Hippocampal formation (tissue), 2 donors: ENCODE measurements around the gene ENO2.

Experiments used
- DNase-seq, 2 donors: peaks; one replicate each; lab custom pipeline; 2025; lab: John Stamatoyannopoulos, UW

The ENO2 gene

DNA sequence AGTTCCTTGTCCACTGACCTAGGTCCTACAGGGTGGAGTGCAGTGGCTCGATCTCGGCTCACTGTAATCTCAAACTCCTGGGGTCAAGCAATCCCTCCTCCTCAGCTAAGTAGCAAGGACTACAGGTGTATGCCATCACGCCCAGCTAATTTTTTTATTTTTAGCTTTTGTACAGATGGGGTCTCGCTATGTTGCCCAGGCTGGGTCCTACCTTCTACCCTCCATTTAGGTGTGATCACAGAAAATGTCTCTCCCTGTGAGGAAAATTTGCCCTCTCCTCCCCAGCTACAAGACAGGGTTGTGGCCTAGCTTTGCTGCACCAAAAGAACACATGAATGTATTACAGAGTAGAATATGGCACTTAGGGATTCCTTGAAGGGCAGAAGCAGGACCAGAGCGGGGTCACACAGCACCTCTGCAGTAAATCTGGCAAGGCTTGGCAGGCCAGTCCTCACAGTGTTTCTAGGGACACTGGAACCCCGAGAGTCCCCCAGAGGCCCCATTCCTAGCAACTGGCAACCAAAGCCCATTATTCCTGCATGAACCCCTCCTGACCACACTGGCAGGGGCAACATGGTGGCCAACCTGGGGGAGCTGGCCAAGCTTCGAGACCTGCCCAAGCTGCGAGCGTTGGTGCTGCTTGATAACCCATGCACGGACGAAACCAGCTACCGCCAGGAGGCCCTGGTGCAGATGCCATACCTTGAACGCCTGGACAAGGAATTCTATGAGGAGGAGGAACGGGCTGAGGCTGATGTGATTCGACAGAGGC lies 2.0 kb upstream of the ENO2 start:
- no peak for DNase-seq

DNA sequence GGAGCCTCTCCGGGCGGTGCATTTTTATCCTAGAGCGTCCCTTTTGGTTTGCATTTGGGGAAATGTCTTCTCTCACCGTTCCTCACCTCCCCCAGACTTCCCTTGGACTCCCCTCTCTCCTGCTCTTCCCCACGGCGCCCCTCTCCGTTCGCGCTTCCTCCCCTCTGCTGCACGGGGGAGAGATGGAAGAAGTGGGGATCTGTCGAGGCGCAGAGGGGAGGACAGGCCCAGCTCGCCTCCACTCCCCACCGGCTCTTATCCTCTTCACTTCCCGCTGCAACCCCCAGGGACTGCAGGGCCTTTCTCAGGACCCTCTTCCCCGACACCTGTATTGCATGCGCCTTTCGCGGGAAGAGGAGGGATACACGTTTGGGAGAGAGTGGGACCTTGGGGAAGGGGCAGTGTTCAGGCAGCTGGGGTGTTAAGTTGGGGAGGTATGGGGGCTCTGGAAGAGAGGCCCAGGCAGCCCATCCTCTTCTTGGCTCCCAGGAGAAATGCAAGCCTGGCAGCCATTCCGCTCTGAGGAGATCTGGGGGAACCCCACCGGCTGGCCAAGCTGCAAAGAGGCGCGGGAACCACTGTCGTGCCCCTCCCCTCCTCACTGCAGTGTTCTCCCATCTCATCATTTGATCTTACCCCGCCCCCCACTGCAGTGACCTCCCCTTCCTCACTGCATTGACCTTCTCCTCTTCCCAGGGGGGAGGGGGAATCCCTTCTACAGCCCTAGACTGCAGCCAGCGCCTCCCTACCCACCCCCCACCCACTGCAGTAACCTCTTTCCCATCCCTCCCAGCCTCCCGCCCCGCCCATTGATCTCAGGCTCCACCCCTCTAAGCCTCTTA lies 788 bp downstream of the ENO2 start:
- no peak for DNase-seq

DNA sequence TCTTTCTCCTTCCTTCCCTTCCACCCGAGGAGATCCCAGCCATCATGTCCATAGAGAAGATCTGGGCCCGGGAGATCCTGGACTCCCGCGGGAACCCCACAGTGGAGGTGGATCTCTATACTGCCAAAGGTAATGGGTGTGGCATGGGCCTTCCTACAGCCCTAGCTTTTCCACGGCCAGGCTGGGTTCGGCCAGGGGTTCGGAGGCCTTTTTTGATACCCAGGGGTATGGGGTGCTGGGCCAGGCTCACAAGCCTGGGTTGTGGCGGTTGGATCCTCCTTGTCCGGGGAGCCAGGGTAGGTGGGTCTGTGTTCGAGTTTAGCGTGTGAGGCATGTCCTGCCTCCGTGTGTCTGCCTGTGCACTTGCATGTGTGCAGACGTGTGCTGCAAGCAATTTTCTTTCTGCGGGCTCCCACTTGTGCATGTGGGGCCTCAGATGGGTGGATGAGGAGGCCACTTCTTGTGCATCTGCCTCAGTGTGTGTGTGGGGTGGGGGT lies 1.5 kb downstream of the ENO2 start:
- no peak for DNase-seq

DNA sequence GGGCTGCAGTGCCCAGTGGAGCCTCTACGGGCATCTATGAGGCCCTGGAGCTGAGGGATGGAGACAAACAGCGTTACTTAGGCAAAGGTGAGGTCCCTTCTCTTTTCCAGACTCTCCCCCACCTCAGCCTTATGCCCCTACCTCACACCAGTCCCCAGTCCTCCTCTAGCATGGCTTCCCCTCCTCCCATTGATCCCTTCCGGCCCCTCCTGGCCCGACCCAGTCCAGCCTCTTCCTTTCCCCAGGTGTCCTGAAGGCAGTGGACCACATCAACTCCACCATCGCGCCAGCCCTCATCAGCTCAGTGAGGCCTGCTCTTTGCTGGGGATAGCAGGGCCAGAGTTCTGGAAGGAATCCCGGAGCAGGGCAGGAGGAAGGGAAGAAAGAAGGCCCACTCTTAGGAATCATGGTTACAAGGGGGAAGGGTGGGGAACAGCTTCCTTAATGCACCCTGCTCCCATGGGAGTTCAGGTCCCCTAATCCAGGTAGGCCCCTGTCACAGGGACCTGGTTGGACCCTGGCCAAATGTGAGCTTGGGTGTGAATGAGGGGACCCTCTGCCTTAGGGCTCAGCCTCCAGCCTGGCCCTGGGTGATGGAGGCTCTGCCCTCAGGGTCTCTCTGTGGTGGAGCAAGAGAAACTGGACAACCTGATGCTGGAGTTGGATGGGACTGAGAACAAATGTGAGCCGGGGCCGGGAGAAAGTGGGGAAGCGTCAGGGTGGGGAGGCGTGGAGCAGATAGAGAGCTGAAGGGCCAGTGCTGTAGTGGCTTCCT lies 2.2 kb downstream of the ENO2 start:
- DNase-seq: no peak

GRCh38 chr12:6917491-6918231 lies 3.3 kb downstream of the ENO2 start:
- DNase-seq: no peak

DNA sequence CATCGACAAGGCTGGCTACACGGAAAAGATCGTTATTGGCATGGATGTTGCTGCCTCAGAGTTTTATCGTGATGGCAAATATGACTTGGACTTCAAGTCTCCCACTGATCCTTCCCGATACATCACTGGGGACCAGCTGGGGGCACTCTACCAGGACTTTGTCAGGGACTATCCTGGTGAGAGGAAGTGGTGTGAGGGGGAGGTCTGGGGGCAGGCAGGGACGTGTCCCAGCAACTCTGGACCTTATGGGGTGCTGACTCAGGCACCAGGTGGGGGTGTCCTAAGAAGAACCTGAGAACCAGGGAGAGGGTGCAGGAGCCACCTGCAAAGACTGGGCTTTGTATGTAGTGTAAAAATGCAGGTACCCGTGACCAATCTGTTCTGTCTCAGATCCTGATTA lies 5.2 kb downstream of the ENO2 start:
- no peak for DNase-seq

DNA sequence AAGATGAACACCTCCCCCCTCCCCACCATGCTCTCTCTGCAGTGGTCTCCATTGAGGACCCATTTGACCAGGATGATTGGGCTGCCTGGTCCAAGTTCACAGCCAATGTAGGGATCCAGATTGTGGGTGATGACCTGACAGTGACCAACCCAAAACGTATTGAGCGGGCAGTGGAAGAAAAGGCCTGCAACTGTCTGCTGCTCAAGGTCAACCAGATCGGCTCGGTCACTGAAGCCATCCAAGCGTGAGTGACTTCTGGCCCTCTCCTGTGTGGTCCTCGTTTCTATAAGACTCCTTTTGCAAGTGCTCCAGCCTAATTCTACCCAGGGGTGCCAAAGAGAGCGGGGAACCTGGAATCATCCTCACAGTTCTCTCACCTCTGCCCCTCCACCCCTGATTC lies 7.2 kb downstream of the ENO2 start:
- DNase-seq: no peak

DNA sequence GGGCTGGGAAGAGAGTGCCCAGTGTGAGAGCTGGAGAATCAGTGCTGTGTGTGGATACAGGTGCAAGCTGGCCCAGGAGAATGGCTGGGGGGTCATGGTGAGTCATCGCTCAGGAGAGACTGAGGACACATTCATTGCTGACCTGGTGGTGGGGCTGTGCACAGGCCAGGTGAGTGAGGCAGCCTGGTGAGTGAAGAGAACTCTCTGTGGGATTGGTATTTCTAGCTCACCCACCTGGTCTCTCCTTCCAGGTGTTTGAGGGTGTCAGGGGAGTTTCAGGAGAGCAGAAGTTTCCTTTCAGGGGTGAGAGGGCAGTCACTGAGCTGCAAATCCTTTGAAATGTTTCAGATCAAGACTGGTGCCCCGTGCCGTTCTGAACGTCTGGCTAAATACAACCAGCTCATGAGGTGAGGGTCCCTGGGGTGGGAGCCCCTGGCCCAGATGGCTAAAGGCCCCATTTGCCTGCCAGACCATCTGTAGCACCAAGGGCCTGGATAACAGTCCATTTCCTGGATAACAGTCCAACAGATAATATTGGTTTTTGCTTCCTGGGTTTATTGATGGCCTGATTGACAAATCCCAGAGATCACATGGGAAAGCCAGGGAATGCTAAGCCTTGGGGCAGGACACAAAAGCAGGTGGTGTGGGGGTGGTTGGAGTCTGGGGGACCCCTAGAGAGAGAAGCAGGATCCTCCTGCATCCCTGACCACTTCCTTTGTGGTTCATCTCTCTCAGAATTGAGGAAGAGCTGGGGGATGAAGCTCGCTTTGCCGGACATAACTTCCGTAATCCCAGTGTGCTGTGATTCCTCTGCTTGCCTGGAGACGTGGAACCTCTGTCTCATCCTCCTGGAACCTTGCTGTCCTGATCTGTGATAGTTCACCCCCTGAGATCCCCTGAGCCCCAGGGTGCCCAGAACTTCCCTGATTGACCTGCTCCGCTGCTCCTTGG lies 7.9 kb downstream of the ENO2 start:
- no peak for DNase-seq

DNA sequence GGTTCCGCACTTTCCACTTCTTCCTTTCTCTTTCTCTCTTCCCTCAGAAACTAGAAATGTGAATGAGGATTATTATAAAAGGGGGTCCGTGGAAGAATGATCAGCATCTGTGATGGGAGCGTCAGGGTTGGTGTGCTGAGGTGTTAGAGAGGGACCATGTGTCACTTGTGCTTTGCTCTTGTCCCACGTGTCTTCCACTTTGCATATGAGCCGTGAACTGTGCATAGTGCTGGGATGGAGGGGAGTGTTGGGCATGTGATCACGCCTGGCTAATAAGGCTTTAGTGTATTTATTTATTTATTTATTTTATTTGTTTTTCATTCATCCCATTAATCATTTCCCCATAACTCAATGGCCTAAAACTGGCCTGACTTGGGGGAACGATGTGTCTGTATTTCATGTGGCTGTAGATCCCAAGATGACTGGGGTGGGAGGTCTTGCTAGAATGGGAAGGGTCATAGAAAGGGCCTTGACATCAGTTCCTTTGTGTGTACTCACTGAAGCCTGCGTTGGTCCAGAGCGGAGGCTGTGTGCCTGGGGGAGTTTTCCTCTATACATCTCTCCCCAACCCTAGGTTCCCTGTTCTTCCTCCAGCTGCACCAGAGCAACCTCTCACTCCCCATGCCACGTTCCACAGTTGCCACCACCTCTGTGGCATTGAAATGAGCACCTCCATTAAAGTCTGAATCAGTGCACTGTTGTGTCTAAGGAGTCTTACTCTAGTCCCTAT lies 8.8 kb downstream of the ENO2 start:
- DNase-seq: no peak

GRCh38 chr12:6923851-6924250 lies 9.5 kb downstream of the ENO2 start:
- DNase-seq: no peak

- DNase-seq: no peak
Observed at GRCh38 chr12:6925239-6925539, 10.8 kb downstream of the ENO2 start.

GRCh38 chr12:6925540-6926279 lies 11.3 kb downstream of the ENO2 start:
- peak; percentile 64 to 71 for DNase-seq

DNA sequence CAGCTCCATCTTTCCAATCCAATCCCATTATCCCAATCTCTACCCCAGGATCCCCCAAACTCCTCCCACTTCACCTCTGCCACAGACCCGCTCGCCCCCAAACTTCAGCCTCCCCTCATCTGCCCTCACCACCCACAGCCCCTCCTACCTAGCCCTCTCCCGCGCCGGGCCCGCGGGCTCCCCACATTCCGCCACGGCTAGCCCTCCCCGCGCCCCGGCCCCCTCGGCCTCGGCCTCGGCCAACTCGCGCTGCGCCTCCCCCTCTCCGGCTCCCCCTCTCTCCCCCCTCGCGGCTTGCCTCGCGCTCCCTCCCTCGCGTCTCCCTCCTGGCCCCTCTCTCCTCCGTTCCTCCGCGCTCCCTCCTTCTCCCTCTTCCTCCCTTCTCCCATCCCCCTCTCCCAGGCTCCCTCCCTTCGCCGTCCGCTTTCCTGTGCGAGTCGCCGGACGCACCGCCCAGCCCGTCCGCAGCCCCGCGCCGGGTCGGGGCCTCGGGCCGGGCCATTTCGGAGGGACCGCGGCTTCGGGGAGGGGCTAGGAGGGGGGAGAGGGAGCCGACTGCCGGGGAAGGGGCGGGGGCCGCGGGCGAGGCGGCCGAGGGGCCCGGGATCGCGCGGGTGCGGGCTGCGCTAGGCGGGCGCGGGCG lies 13.1 kb downstream of the ENO2 start, which contains the start of gene ATN1:
Gene ATN1, plus strand, starts transcription at position 581 of the 643 bp plus-strand sequence. CDS start 6,043 bp downstream, outside the sequence.
- peak; percentile 80 to 87 for DNase-seq

DNA sequence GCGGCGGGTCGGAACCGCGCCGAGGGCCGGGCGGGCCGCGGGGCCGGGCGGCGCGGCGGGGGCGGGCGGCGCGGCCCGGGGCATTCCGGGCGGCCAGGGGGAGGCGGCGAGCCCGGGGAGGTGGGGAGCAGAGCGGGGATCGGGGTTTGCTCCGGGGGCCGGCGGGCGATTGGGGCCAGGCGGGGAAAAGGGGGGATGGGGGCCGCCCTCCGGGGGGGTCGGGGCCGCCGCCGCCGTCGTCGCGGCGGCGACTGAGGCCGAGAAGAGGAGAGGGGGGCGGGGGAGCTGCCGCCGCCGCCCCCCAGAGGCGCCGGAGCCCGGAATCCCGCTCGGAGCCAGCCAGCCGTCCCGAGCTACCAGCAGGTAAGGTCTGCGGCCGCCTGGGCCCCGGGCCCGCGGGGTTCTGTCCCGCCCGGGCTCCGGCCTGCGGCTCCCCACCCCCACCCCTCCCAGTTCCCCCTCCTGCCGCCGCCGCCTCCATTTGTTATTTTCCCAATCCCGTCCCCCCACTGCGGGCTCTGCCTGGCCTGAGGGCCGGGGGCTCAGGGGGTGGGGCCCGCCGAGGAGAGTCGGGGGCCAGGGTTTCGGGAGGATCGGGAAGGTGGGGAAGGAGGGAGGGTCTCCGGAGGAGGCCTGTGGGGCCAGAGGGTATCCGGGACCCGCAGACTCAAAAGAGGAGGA lies 13.8 kb downstream of the ENO2 start:
- no peak for DNase-seq

DNA sequence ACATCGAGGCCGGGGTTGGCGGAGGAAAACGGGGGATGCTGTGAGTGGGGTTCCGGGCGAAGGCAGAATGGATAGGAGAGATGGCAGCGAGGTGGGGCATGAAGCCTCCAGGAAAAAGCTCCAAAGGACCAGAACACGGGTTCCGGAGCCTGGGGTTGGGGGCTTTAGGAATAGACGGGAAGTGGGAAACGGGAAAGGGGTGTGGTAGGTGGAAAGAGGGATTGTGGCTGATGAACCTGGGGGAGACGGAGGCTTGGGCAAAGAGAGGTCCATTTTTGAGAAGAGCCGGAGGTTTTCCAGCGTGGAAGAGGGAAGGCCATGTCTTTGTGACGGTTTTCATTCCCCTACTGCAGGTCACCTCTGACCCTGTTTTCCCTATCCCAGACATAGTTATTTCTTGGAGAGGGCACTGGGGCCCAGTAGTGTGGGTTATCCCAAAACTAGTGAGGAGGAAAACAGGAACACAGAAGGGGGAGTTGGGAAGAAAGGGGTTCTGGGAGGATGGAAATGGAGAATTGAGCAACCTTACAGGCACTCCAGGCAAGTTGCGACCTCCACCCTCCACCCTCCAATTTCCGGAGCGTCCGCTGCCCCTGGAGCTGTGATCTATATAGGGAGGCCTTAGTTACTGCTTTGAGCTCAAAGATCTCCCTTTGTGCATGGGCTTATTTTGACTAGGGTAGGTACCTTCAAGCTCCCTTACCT lies 14.5 kb downstream of the ENO2 start:
- no peak for DNase-seq

DNA sequence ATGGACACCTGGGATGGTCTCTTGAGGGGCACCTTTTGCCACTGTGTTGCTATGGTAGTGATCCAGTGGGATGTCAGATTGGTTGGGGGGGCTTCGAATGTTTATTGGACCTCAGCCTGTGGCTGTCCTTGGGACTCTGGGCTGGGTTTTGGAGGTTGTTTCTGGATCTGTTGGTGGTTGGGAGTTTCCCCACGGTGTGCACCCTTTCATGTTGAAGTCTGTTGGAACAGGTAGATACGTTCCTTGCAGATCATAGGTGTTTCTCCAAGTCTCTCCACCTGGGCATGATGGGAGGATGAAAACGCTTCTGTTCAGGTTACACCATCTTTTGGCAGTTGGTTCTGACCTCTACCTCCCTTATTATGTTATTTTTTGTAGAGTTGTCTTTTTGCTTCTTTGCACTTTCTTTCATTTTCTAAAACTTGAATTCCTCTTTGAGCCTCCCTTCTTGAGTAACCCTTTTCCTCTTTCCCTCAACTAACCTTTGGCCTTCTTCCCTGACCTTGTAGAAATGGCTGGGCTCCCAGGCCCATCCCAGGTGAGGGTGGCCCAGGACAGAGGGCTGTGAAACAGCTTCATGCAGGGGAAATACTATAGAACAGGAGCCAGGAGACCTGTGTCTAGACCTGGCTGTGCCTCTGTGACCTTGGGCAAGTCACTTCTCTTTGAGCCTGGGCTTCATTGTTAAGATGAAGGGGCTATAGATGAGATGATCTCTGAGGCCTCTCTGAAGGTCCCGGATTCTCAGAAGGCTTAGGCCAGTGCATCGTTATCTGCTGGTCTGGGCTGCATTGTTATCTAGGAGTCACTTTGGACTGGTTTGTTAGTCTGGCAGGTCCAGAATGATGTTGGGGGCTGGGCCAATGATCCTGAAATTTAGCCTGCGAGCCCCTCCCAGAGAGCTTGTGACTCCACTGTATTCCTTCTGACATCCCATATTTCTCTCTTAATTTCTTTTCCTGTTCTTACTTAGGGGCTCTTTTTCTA lies 15.4 kb downstream of the ENO2 start:
- no peak for DNase-seq
